ENCODE data around the gene PIEZO1.

PIEZO1 gene

DNA sequence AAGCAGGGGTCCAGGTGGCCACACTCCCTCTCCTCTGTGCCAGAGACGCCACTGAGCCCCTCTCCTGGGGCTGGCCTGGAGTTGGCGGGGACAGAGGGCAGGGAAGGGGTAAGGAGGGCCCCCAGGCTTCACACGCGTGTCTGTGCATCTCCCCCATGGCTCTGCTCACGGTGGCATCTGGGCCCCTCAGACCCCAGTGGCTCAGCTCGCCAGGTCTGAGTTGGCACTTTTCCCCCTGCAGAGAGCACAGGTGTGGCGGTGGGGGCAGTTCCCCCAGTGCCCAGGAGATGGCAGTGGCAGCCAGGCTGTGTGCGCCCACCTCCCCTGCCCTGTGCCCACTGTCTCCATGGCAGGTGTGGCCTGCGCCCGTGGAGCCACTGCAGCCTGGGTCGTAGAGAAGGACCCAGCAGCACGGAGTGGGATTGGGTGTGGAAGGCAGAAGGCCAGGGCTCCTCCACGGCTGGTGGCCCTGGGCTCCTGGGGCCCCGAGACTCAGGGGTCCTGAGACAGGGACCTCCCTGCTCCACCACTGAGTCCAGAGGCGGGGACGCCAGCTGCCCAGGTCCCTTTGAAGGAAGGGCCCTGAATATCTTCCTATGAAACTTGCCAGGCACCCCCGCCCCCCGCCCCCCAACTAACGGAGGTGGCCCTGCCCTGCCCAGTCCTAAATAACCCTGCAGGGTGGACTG, 31.0 kb upstream of the PIEZO1 start:
- DNase-seq (ENCODE audit: low read depth): peak; percentile 58

DNA sequence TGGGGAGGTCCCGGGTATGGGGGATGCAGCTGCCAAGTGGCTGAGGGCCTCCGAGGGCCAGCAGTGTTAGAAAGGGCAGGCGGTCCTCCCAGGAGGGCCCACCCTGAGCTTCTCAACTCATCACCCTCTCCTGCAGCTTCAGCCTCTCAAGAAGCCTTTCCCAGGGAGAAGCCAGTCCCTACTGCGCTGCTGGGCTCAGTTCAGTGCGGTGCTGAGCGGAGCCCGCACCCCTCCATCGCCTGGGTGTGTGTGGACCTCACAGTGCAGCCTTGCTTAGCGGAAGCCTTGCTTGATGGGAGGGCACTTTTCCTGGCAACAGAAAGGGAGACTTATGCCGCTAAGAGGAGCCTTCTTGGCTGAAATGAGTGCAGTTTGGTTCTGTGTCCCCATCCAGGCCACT, 30.2 kb upstream of the PIEZO1 start:
- DNase-seq (ENCODE audit: low read depth): no peak

- DNase-seq (ENCODE audit: low read depth): no peak
Measured at GRCh38 chr16:88814144-88814502, 29.1 kb upstream of the PIEZO1 start.

- DNase-seq (ENCODE audit: low read depth): no peak
Measured at GRCh38 chr16:88813269-88814143, 28.5 kb upstream of the PIEZO1 start.

GRCh38 chr16:88812513-88813268, 27.7 kb upstream of the PIEZO1 start:
- no peak for DNase-seq (ENCODE audit: low read depth)

DNA sequence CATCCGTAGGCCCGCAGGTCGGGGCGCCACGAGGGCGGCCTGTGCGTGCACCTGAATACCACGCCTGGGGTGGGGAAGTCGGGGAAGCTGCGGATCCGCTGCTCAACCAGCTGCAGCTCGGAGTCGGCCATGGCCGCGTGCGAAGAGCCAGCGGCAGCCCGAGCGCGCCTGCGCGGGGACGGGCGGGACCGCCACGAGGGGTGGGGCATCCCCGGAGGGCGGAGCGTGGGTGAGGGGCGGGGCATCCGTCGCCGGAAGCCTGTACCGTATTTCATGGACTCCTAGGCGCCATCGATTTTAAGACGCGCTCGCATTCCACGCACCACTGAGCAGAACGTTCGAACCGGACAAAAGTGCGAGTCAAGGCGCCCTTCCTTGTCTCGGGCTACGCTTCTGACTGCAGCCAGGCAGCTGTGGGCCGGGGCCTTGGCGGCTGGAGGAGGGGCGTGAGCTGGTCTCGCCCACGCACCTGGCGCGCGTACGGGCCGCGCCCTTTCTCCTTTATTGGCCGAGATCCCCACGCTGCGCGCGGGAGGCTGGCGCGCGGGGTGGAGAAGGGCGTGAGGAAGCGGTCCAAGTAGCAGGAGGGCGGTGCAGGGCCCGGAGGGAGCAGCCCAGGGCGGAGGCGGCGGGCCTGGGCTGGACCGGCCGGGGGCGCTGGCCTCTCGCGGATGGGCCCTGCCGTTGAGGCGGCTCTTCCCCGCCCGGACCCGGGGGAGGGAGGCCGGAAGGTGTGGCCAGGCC, 26.9 kb upstream of the PIEZO1 start, which contains the start of gene APRT:
APRT (minus strand) TSS at position 160 of the 744 bp plus-strand sequence; CDS start at position 131, 29 bp downstream.
- DNase-seq (ENCODE audit: low read depth): peak; percentile 94

GRCh38 chr16:88810912-88811768, 26.1 kb upstream of the PIEZO1 start:
- DNase-seq (ENCODE audit: low read depth): peak; percentile 60

- no peak for DNase-seq (ENCODE audit: low read depth)
Measured at GRCh38 chr16:88810166-88810911, 25.3 kb upstream of the PIEZO1 start.

- DNase-seq (ENCODE audit: low read depth): no peak
Measured at GRCh38 chr16:88809676-88810165, 24.7 kb upstream of the PIEZO1 start.

DNA sequence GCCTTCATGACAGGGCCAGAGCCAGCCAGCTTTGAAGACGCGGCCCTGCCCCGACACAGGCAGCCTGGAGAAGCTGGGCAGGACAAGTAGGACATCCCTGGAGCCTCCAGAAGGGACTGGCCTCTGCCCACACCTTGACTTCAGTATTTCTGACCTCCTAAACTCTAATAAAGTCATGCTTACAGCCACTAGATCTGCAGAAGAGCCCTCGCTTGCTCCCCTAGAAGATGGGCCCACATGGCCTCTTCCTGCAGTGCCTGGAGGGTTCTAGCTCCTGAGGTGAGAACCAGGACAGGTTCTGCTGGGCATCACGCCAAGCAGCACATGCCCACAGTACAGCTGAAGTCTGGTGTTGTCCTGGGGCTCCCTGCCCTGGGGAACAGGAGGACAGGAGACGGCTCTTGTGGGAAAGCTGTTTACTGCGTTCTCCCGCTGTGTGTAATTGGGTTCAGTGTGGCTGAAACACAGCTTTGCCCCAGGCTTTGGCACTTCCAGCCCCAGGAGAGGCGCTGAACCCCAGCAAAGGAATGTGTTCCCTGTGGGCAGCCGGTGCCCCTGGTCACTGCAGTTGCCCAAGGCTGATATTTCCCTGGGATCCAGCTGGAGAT, 24.2 kb upstream of the PIEZO1 start:
- no peak for DNase-seq (ENCODE audit: low read depth)

GRCh38 chr16:88807626-88808453, 22.8 kb upstream of the PIEZO1 start:
- no peak for DNase-seq (ENCODE audit: low read depth)

DNA sequence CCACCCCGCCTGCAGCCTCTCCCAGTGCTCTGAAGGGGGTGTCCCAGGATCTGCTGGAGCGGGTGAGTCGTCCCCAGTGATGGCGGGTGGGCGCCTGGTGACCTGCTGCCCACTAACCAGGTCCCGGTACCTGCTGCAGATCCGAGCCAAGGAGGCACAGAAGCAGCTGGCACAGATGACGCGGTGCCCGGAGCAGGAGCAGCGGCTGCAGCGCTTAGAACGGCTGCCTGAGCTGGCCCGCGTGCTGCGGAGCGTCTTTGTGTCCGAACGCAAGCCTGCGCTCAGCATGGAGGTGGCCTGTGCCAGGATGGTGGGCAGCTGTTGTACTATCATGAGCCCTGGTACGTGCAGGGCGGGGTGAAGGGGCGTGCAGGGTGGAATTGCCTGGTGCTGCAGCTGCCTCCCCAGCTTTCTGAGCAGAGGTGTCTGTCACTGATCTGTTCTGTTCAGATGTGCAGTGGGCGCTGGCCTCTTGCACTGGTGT, 22.2 kb upstream of the PIEZO1 start:
- DNase-seq (ENCODE audit: low read depth): no peak

DNA sequence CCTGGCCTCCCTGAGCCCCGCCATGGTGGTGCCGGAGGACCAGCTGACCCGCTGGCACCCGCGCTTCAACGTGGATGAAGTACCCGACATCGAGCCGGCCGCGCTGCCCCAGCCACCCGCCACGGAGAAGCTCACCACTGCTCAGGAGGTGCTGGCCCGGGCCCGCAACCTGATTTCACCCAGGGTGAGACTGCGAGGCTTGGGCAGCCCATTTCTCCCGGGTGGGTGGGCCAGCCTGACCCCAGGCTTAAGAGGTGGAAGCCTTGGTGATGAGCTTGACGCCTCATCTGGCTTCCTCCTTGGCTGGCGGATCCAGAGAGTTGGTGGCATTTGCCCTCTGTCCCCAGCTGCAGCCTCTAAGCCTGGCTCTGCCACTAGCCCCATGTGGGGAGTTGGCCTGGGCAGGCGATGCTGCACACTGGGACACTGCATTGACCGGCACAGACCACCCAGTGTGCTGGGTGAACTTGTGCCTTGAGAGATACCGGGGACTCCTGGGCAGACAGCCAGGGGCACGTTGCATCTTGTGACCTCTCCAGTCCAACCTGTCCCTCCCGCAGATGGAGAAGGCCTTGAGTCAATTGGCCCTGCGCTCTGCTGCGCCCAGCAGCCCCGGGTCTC, 21.6 kb upstream of the PIEZO1 start:
- DNase-seq (ENCODE audit: low read depth): no peak

DNA sequence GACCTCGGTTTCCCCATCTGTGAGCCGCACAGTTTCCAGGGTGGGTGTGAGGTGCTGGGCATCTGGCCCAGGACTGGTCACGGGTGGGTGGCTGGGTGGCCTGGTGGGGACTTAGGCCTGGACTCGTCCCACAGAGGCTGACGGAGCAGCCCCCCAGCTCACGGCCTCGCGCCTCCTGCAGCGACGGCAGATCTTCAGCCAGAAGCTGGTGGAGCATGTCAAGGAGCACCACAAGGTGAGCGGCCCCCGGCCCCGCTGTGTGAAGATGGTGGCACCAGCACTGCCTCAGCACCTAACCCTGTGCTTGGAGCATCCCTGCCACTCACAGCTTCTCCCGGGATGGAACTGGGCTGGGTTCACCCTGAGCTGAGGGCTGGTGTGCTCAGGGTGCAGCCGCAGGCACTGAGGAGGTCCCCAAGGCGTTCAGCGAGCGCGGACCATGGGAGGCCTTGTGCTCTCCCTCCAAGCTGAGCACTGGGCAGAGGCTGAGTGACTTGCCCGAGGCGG, 20.9 kb upstream of the PIEZO1 start:
- no peak for DNase-seq (ENCODE audit: low read depth)

DNA sequence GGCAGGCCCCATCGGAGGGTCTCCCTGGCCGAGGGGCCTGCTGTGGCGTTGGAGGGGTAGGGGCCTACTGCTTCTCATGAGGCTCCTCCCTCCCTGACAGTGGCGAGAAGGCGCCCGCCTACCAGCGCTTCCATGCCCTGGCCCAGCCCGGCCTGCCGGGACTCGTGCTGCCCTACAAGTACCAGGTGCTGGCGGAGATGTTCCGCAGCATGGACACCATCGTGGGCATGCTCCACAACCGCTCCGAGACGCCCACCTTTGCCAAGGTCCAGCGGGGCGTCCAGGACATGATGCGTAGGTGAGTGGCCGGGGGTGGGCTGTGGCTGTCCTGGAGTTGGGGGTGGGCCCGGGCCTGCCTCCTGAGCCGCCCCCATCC, 20.3 kb upstream of the PIEZO1 start:
- no peak for DNase-seq (ENCODE audit: low read depth)

DNA sequence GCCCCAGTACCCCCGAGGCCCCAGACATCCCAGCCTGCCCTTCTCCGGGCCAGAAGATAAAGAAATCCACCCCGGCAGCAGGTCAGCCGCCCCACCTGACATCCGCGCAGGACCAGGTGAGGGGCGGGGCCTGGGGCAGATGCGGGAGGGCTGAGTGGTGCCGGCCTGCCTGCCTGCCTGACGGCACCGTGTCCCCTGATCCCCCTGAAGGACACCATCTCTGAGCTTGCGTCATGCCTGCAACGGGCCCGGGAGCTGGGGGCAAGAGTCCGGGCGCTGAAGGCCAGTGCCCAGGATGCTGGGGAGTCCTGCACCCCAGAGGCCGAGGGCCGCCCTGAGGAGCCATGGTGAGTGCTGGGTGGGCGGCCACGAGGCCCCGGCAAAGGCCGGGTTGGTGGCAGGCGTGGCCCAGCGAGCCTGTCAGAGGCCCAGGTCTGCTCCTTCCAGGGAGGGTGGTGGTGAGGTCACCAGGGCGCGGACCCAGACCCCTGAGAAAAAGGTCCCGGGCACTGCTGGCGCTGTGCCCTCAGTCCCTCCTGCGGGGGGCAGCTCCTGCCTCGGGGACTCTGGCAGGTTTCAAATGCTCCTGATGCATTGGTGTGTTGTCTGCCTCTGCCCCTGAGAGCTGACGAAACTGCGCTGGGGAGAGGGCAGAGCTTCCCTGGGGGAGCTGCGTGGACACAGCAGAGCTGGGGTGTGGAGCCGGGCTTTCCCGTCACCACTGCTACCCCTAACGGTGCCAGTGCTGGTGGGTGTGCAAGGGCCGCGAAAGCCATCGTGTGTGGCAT, 19.7 kb upstream of the PIEZO1 start:
- DNase-seq (ENCODE audit: low read depth): no peak

DNA sequence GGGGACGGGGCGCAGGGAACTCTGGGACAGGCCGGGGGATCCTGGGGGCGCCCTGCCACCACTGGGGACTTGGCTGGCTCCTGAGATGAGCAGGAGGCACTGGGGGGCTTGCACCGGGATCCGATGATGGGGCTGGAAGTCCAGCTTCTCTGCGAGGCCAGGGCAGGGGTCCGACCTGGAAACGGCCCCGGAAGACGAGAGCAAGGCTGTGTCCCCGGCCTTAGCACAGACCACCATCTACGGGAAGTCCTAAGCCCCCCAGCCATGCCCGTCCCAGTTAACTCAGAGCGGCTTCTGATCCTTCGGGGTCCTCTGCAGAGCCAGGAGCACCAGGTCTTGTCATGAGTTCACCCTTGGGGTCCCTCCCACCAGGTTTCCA, 19.1 kb upstream of the PIEZO1 start:
- no peak for DNase-seq (ENCODE audit: low read depth)
